H9 (cell line): ENCODE measurements around the gene MMD2. TPM values are rescaled to one million over a fixed set of nuclear protein-coding genes. Genes with fewer than 3 reads are reported as not detected.

Source experiments
- DNase-seq: peaks from one replicate; pipeline ENCODE4 v3.0.0-alpha.2; 2017
- H2AFZ ChIP-seq: one replicate; pipeline ENCODE4 v1.6.1; 2013; ENCODE audit warnings: mild to moderate bottlenecking, low read length, control low read depth, moderate library complexity
- H2AK5ac ChIP-seq: 2 replicates; pipeline ENCODE4 v1.6.1; 2013; ENCODE audit warnings: low read length, control low read depth, mixed read lengths; ENCODE audit not compliant: insufficient read length
- H2BK120ac ChIP-seq: one replicate; pipeline ENCODE4 v1.6.1; 2013; ENCODE audit warnings: low read depth, mild to moderate bottlenecking, low read length, control low read depth, inconsistent platforms; ENCODE audit not compliant: poor library complexity, severe bottlenecking
- H2BK12ac ChIP-seq: 2 replicates; pipeline ENCODE4 v1.6.1; 2013; ENCODE audit warnings: low read length, control low read depth, mixed read lengths, low read depth; ENCODE audit not compliant: insufficient read length
- H2BK15ac ChIP-seq: 2 replicates; pipeline ENCODE4 v1.6.1; 2013; ENCODE audit warnings: low read depth, low read length, control low read depth
- H2BK20ac ChIP-seq: one replicate; pipeline ENCODE4 v1.6.1; 2013; ENCODE audit warnings: low read depth, mild to moderate bottlenecking, low read length, control low read depth, inconsistent platforms; ENCODE audit not compliant: poor library complexity, severe bottlenecking
- H2BK5ac ChIP-seq: 2 replicates; pipeline ENCODE4 v1.6.1; 2013; ENCODE audit warnings: low read length, control low read depth, mixed read lengths; ENCODE audit not compliant: insufficient read length
- H3K14ac ChIP-seq: 2 replicates; pipeline ENCODE4 v1.6.1; 2013; ENCODE audit warnings: low read length, control low read depth; ENCODE audit not compliant: insufficient read depth
- H3K18ac ChIP-seq: 2 replicates; pipeline ENCODE4 v1.6.1; 2013; ENCODE audit warnings: low read depth, mild to moderate bottlenecking, mixed read lengths, low read length, control low read depth; ENCODE audit not compliant: insufficient read length
- H3K23ac ChIP-seq: 2 replicates; pipeline ENCODE4 v1.6.1; 2013; ENCODE audit warnings: low read length, control low read depth, mixed read lengths, low read depth; ENCODE audit not compliant: insufficient read length
- H3K23me2 ChIP-seq: 2 replicates; pipeline ENCODE4 v1.6.1; 2013; ENCODE audit warnings: low read depth, mild to moderate bottlenecking, mixed read lengths, low read length, control low read depth; ENCODE audit not compliant: insufficient read length, poor library complexity, severe bottlenecking
- H3K27ac ChIP-seq: 2 replicates; pipeline ENCODE4 v1.5.1; 2013; ENCODE audit warnings: low read length, control low read depth, mixed read lengths, low read depth; ENCODE audit not compliant: insufficient read length
- H3K27me3 ChIP-seq: 2 replicates; pipeline ENCODE4 v1.6.1; 2013; ENCODE audit warnings: low read length, control low read depth, inconsistent platforms; ENCODE audit not compliant: insufficient read depth
- H3K4ac ChIP-seq: 2 replicates; pipeline ENCODE4 v1.6.1; 2013; ENCODE audit warnings: low read depth, mild to moderate bottlenecking, control low read depth, inconsistent platforms, low read length, moderate library complexity
- H3K4me1 ChIP-seq: 2 replicates; pipeline ENCODE4 v1.6.1; 2013; ENCODE audit warnings: low read length, control low read depth, inconsistent platforms; ENCODE audit not compliant: insufficient read depth
- H3K4me2 ChIP-seq: 2 replicates; pipeline ENCODE4 v1.6.1; 2013; ENCODE audit warnings: low read length, control low read depth, mixed read lengths; ENCODE audit not compliant: insufficient read length, insufficient read depth
- H3K56ac ChIP-seq: 2 replicates; pipeline ENCODE4 v1.6.1; 2013; ENCODE audit warnings: low read depth, mild to moderate bottlenecking, mixed read lengths, low read length, control low read depth; ENCODE audit not compliant: insufficient read length
- H3K79me1 ChIP-seq: 2 replicates; pipeline ENCODE4 v1.6.1; 2013; ENCODE audit warnings: low read depth, mild to moderate bottlenecking, moderate library complexity, low read length, control low read depth, inconsistent platforms; ENCODE audit not compliant: insufficient read depth, poor library complexity, severe bottlenecking
- H3K79me2 ChIP-seq: 2 replicates; pipeline ENCODE4 v1.6.1; 2013; ENCODE audit warnings: low read length, control low read depth, inconsistent platforms; ENCODE audit not compliant: insufficient read depth
- H3K9ac ChIP-seq: 2 replicates; pipeline ENCODE4 v1.6.1; 2013; ENCODE audit warnings: low read length, control low read depth, mixed read lengths; ENCODE audit not compliant: insufficient read length; ENCODE audit errors: extremely low read depth
- H3K9me3 ChIP-seq: one replicate; pipeline ENCODE4 v1.6.1; 2013; ENCODE audit warnings: low read depth, low read length, inconsistent platforms; ENCODE audit not compliant: control insufficient read depth
- H3T11ph ChIP-seq: one replicate; pipeline ENCODE4 v1.6.1; 2013; ENCODE audit warnings: mild to moderate bottlenecking, low read length, control low read depth, inconsistent platforms
- H4K20me1 ChIP-seq: one replicate; pipeline ENCODE4 v1.6.1; 2013; ENCODE audit not compliant: control insufficient read depth, insufficient read length, insufficient read depth
- H4K5ac ChIP-seq: 2 replicates; pipeline ENCODE4 v1.6.1; 2013; ENCODE audit warnings: low read depth, mild to moderate bottlenecking, mixed read lengths, low read length, control low read depth; ENCODE audit not compliant: insufficient read length
- H4K8ac ChIP-seq: replicated peaks from 2 replicates; pipeline ENCODE4 v1.6.1; 2013; ENCODE audit warnings: low read length, control low read depth, mixed read lengths, low read depth; ENCODE audit not compliant: insufficient read length
- H4K91ac ChIP-seq: 2 replicates; pipeline ENCODE4 v1.6.1; 2013; ENCODE audit warnings: low read depth, mild to moderate bottlenecking, moderate library complexity, mixed read lengths, low read length, control low read depth; ENCODE audit not compliant: insufficient read length
- H3K27ac Mint-ChIP-seq, 3 experiments: 2 replicates in 2 of 3; 3 replicates in 1 of 3; pipeline ENCODE4 v1.8.0; 2020 to 2021; ENCODE audit warnings: mixed read lengths in 3 of 3, mild to moderate bottlenecking in 1 of 3, moderate library complexity in 1 of 3
- H3K27me3 Mint-ChIP-seq: 2 replicates; pipeline ENCODE4 v1.8.0; 2021; ENCODE audit warnings: low read depth, mild to moderate bottlenecking, moderate library complexity, mixed read lengths
- H3K36me3 Mint-ChIP-seq, 3 experiments: 2 replicates in 2 of 3; 3 replicates in 1 of 3; pipeline ENCODE4 v1.8.0; 2020 to 2021; ENCODE audit warnings: low read depth in 3 of 3, mixed read lengths in 3 of 3; ENCODE audit not compliant: insufficient read depth in 1 of 3
- H3K4me1 Mint-ChIP-seq, 2 experiments: 2 replicates each; pipeline ENCODE4 v1.8.0; 2020; ENCODE audit warnings: mixed read lengths in 2 of 2
- H3K4me3 Mint-ChIP-seq, 2 experiments: 2 replicates in 1 of 2; 3 replicates in 1 of 2; pipeline ENCODE4 v1.8.0; 2020 to 2021; ENCODE audit warnings: mild to moderate bottlenecking in 2 of 2, mixed read lengths in 2 of 2, moderate library complexity in 1 of 2
- H3K9me3 Mint-ChIP-seq, 2 experiments: 2 replicates in 1 of 2; 3 replicates in 1 of 2; pipeline ENCODE4 v1.8.0; 2020; ENCODE audit warnings: mild to moderate bottlenecking in 2 of 2, mixed read lengths in 2 of 2, moderate library complexity in 1 of 2
- WGBS: extraction: QIAGEN DNeasy Blood & Tissue Kit; methylation state at CpG from one replicate; pipeline ENCODE4 v1.1.7; 2013; ENCODE audit warnings: missing lambda C conversion rate, low lambda C conversion rate, mixed read lengths; ENCODE audit not compliant: insufficient read length; ENCODE audit errors: extremely low coverage; 5-methylcytosine and 5-hydroxymethylcytosine counted together
- total RNA-seq: library from RNA; stranded (reverse); gene quantifications from 2 replicates; pipeline ENCODE4 v1.2.1, GENCODE V29; 2021
- TF ChIP-seq, protein P1 (sequence below): fragments of 200-600 bp; sonication (generic); conservative IDR thresholded peaks from 3 replicates; pipeline ENCODE4 v1.8.0; 2021; ENCODE audit warnings: antibody characterized with exemption, mild to moderate bottlenecking

Gene MMD2
- total RNA-seq, 1 experiment from 2014 or later, result 0.20 TPM

DNA sequence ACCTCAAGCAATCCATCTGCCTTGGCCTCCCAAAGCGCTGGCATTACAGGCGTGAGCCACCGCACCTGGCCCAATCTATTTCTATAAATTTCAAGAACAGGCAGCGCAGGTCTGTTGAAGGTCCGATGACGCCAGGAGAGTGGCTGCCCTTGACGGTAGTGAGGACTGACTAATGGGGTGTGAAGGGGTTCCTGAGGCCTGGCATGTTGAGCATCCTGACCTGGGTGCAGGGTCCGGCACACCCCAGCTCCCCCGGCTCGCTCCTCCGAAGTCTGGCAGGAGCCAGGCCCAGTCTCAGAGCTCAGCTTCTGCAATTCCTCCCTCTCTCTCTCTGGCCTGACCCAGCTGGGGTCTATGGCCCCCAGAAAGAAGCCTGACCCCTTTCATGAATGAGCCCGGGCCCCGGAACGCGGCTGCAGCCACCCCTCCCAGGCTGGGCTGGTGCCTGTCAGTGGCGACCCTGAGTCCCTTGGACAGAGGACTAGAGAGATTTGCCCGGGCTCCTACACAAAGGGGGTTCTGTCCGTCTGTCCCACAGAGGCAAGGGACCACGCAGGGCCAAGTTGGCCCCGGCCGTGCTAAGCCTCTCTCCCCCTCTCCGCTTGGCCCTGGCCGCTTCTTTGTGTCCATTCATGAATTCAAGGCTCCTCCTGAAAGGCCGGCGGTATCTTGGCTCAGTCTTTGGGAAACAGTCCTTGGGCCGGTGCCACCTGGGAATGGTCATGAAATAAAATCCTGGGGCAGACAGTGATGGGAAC lies 18.8 kb downstream of the MMD2 start:
- Histone ChIP-seq H2BK20ac (no peak overlapping the region), H3K4ac (no peak overlapping the region), H4K20me1 (no peaks in the 10 kb centered on the region), H2BK120ac (no peak overlapping the region), H3K4me1 (no peaks in the 10 kb centered on the region), H4K5ac (no peak overlapping the region), H3K18ac (no peak overlapping the region), H3K9ac (no peak overlapping the region), H4K8ac (no peak overlapping the region), H2BK15ac (no peak overlapping the region), H3T11ph (no peak overlapping the region), H3K4me2 (no peak overlapping the region), H3K79me2 (no peaks in the 10 kb centered on the region), H3K9me3 (no peaks in the 10 kb centered on the region), H2BK5ac (no peak overlapping the region), H3K14ac (no peak overlapping the region), H4K91ac (no peak overlapping the region), H3K23ac (no peak overlapping the region), H3K27ac (no peak overlapping the region), H3K23me2 (no peaks in the 10 kb centered on the region), H3K79me1 (no peaks in the 10 kb centered on the region), H2BK12ac (no peak overlapping the region), H2AK5ac (no peak overlapping the region), H3K56ac (no peak overlapping the region), H3K27me3 (no peaks in the 10 kb centered on the region), H2AFZ (no peak overlapping the region)
- H3K36me3 Mint-ChIP-seq, result no peaks in the 10 kb centered on the region
- peaks cover 4 to 5% of the 10 kb centered on the region in 2 experiments for H3K4me1 Mint-ChIP-seq
- peaks cover 19% of the 10 kb centered on the region for H3K27me3 Mint-ChIP-seq
- no peak overlapping the region for H3K4me3 Mint-ChIP-seq
- no peak for DNase-seq
- no peaks in the 10 kb centered on the region for H3K9me3 Mint-ChIP-seq
- no peak overlapping the region for H3K27ac Mint-ChIP-seq
- WGBS, result no CpG with 5 or more reads among the region's 26 CpGs
- TF ChIP-seq, protein P1, sequence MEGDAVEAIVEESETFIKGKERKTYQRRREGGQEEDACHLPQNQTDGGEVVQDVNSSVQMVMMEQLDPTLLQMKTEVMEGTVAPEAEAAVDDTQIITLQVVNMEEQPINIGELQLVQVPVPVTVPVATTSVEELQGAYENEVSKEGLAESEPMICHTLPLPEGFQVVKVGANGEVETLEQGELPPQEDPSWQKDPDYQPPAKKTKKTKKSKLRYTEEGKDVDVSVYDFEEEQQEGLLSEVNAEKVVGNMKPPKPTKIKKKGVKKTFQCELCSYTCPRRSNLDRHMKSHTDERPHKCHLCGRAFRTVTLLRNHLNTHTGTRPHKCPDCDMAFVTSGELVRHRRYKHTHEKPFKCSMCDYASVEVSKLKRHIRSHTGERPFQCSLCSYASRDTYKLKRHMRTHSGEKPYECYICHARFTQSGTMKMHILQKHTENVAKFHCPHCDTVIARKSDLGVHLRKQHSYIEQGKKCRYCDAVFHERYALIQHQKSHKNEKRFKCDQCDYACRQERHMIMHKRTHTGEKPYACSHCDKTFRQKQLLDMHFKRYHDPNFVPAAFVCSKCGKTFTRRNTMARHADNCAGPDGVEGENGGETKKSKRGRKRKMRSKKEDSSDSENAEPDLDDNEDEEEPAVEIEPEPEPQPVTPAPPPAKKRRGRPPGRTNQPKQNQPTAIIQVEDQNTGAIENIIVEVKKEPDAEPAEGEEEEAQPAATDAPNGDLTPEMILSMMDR, result no peak
